ENCODE measurements around the gene FKBP2.

FKBP2 gene

DNA sequence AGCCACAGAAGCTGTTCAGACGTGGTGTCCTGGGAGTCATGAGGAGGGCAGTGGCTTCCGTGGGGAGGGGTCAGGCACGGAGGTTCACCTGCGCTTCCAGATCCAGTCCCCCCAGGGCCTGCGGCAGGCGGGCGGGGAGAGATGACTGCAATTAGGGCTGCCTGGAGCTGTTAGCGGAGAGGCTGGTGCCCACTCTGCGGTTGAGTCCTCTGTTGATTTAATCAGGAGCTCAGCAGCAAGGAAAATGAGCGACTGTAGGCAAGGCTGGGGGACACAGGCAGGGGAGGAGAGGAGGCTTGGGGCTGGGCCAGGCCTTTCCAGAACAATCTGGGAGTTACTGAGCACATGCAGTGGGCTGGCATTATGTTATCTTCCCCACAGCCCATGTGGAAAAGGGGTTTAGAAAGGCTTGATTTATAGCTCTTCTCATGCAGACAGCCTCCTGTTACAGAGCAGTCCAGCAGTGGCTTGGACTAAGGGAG is 23.5 kb downstream of the FKBP2 start:
- DNase-seq: no peak

DNA sequence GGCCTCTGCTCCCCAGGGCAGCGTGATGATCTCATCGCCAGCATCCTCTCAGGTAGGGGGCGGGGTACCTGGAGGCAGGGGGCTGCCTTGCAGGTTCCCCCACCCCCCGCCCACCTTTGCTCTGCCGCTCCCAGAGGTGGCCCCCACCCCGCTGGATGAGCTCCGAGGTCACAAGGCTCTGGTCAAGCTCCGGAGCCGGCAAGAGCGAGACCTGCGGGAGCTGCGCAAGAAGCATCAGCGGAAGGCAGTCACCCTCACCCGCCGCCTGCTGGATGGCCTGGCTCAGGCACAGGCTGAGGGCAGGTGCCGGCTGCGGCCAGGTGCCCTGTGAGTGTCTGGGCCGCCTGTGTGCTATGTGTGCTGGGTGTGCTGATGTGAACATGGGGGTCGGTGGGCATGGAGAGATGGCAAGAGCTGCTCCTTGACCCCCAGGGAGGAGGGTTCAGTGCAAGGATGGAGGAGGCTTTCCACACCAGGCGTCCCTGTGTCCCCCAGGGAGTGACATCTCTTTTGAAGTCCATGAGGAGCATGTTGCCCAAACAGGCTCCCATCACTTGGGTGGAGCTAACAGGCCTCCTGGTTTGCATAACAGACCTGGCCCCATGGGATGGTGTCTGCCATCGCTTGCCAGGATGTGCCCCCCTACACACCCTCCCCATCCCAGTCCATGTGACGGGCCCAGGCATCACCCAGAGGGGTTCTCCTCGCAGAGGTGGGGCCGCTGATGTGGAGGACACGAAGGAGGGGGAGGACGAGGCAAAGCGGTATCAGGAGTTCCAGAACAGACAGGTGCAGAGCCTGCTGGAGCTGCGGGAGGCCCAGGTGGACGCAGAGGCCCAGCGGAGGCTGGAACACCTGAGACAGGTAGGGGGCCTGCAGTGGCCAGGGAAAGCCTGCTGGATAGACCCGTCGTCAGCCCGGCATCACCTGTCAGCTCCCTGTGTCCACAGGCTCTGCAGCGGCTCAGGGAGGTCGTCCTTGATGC is 24.6 kb downstream of the FKBP2 start:
- no peak for DNase-seq

DNA sequence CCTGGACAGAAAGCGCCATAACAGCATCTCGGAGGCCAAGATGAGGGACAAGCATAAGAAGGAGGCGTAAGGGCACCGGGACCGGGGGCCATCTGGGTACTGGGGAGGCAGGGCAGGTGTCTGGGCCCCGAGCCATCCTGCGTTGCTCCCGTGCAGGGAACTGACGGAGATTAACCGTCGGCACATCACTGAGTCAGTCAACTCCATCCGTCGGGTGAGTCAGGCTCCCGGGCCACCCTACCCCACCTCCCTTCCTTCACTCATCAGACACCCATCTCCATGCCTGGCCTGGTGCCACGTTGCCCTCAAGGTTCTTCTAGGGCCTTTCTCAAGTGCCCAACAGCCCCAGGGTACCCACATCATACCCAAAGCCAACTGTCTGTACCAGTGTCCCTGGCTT is 25.4 kb downstream of the FKBP2 start:
- DNase-seq: no peak

DNA sequence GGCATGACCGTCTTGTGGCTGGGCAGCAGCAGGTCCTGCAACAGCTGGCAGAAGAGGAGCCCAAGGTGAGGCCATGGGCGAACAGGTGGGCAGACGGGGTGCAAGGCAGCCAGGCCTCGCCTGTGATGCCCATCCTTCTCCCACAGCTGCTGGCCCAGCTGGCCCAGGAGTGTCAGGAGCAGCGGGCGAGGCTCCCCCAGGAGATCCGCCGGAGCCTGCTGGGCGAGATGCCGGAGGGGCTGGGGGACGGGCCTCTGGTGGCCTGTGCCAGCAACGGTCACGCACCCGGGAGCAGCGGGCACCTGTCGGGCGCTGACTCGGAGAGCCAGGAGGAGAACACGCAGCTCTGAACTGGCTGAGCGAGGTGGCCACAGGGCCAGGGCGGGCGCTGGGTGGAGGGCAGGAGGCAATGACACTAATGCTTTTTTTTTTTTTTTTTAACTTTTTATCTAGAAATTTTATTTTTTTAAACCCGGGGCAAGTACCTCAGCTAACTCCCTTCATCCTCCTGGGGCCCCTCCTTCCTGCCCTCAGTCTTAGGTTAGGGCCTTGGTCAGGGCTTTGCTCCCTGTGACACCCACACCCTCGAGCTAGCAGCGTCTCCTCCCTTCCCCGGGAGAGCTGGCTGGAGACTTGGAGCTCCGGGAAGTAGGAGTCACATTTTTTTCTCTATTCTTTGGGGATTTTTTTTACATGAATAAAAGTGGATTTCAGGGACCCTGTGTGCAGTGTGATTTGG is 26.5 kb downstream of the FKBP2 start:
- DNase-seq: no peak

DNA sequence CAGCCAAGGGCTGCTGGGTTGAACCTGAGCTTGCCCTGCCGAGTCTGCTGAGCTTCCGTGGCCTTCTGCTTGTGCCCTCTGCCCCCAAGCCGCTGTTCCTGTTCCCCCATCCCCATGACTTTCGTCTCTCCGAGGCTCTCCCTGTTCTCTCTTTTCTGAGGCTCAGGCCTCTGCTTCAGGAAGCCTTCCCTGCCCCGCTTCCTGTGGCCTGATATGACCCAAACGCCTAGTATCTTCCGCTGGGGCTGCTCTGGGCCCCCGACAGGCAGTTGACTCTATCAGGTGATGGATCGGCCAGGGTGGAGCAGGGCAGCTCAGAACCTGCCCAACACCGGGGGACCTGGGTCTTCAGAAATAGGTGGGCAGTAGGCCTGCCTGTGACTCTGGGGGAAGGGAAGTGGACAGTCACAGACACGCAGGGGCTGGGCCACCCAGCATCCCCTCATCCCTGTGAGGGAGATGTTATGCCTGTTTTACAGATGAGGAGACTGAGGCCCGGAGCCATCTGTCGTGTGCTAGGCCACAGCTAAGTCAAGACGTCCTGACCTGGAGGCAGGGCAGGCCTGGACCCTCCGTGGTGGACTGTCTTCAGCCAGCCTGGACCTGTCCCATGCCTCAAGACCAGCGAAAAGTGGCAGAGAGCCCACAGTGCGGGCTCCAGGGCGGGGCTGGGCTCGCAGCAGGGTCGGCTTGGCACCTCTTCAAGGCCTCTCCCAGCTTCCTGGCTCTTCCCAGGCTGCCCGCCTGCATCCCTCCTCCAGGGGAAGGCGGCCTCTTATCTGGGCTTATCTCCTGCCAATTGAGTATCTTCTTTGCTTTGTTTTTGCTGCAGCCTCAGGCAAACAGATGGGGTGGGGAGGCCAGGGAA is 27.4 kb downstream of the FKBP2 start:
- DNase-seq: peak; percentile 24

DNA sequence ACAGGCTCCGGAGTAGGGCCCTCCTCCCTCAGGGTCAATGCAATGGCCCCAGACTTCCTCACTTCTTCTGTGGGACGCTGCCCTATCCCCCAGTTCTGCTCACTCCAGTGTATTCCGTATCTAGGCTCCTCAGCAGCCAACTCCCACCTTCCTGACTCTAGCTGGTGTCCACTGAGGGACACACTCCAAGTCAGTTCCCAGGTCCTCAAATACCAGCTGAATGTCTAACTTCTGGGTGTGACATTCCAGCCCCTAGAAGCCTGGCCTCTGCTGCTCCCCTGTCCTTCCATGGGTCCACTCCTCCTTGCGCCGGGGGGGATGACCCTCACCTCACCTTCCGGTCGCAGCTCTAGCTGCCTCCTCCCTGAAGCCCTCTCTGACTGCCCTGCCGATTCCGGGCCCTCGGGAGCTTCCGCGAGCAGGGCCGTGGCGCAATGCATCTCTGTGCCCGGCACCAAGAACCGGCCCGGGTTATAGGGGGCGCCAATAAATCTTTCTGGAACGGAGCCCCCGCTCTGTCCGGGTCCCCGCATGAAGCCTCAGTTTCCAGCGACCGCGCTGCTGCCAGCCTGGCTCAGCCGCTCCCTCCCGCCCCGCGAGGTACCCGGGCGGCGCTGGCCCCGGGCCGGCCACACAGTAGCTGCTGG is 28.1 kb downstream of the FKBP2 start:
- DNase-seq: peak; percentile 16

DNA sequence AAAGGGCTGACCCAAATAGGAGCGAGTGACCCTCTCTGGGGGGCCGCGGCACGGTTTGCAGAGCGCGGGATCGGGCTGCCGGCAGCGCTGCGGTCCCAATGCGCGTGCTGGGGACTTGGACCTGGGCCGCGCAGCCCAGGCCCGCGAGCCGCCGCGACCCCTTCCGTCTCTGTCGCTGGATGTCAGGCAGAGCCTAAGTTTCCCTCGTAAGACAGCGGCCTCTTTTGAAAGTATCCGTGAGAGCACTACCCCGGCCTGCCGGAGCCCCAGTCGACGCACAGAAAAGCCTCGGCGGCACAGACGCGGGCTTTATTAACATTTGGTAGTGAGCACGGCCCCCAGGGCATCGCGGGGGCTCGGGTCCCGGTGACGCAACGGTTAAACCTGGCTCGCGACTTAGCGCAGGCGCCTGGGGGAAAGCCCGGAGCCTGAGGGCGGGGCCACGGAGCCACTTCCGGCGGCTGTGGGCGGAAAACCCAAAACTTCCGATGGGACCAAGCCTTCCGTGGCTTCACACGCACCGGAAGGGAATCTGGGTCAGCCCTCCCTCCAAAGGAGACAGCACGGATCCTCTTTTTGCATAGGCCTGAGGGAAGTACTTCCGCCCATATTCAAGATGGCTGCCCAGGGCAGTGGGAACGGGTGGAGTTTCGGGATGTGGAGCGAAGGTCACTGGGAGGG is 28.8 kb downstream of the FKBP2 start:
- DNase-seq: peak; percentile 100

DNA sequence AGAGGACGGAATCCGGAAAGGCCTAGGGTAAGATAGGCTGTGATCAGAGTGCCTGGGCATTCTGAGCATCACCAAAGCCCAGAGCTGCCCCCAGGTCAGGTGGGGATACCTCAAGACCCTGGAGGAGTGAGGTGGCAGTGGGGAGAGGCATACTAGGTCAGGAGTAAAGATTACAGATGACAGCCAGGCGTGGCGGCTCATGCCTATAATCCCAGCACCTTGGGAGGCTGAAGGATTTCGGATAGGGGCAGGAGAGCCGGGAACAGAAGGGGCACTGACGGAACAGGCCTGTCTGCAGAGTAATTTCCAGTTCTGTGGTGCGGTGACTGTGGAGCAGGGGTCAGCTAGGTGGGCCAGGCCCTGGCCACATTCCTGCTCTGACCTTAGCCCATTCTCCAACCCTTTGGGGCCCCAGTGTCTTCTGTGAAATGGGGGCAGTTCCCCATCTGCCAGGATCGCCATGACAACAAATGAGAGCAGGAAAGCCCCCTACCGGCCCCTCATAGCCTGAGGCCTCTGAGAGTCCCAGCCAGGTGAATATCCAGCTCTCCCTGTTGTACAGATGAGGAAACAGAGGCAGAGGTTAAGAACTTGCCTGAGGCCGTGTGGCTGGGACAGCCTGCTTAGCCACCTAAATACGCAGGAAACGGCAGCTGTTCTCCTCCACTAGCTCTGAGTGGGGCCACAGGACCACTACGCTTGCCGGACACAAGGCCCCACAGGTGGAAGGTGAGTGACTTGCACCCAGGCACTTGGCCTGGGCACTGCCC is 34.3 kb downstream of the FKBP2 start:
- DNase-seq: no peak

DNA sequence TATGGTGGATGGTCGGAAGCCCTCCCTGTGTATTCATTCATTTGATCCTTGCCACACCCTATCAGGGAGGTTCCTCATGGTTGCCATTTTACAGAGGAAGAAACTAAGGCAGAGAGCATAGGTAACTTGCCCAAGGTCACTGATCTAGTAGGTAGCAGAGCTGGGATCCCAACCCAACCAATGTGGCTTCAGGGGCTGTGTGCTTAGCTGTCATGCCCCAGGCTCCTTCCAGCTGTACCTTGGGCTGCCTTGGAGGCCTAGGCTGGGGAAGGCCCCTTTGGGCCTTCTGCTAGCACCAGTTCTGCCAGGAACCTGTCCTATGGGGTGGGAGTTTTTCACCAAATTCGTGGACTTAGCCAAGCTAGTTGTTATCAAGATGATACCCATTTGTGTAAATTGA is 34.9 kb downstream of the FKBP2 start:
- DNase-seq: no peak

DNA sequence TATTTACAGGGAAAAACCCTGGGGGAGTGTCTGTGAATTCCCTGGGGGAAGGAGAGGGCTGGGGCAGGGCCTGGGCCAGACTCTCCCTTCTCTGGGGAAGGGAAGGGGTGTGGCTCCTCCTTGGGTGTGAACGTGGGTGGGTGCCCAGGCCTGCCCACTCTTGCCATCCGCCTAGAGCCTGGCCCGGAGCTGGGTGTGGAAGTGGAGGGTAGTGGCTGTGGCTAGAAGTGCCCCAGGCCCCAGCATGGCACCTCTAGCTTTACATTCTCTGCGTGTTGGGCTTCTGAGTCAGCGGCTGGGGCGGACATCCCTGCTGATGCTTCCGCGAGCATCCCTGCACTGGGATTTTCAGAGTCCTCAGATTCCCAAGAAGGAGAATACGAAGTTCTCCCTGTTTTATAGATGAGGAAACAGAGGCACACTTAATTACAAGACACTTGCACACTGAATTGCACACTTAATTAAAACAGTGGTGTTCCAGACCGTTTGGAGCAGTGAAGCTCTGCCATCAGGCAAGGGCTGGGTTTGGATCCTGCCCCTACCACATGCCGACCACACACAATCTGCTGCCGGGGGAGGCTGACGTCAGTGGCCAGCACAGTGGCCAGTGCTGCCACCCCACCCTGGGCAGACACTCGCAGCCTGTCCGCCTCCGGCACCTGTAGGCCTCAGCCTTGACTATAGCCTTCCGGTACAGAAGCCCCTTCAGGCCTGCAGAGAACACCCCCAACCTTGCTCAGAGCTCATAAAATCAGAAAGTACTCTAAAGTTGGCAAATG is 35.9 kb downstream of the FKBP2 start:
- no peak for DNase-seq

DNA sequence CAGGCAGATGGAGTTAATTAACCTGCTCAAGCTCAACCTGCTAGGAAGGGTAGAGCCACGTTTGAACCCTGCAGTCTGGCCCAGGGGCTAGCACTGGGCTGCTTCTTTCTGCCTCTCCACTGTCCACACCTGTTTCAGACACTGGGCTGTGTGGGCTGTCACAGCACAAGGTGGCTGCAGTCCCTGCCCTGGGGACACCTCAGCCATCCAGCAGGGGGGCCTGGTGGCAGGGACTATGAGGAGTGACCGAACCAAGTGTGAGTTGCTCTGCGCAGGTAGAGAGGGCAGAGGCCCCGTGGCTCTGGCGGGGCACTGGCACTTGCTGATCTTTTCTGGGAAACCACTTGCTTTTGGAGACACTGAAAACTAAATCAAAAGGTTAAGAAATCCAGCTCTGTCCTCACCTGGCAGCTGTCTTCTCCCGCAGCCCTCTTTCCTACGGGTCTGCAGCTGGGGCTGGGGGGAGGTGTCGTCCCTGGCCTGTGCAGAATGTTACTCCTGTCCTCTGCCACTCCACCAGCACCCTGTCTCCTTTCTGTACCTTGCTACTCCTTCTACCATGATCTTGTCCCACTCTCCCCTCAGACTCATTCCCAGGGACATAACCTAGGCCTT is 37.8 kb downstream of the FKBP2 start:
- DNase-seq: no peak

DNA sequence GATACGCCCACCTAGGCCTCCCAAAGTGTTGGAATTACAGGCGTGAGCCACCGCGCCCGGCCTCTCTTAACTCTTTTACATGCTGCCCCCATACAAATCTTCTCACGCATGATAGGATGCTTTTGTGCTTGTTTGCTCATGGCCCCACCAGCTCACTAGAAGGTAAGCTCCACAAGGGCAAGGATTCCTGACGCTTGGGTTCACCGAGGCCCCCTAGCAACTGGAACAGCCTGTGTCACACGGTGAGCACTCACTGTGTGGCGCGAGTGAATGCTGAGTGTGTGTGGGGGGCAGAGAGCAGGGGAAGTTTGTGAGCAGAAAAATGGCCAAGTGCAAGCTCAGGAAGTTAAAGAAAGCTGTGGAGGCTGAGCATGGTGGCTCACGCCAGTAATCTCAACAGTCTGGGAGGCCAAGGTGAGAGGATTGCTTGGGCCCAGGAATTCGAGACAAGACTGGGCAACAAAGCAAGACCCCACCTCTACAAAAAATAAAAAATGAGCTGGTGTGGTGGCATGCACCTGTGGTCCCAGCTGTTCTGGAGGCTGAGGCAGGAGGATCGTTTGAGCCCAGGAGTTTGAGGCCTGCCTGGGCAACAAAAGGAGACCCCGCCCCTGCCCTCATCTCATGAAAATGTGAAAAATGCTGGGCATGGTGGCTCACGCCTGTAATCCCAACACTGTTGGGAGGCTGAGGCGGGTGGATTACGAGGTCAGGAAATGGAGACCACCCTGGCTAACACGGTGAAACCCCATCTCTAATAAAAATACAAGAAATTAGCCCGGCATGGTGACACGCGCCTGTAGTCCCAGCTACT is 41.3 kb downstream of the FKBP2 start:
- DNase-seq: no peak

DNA sequence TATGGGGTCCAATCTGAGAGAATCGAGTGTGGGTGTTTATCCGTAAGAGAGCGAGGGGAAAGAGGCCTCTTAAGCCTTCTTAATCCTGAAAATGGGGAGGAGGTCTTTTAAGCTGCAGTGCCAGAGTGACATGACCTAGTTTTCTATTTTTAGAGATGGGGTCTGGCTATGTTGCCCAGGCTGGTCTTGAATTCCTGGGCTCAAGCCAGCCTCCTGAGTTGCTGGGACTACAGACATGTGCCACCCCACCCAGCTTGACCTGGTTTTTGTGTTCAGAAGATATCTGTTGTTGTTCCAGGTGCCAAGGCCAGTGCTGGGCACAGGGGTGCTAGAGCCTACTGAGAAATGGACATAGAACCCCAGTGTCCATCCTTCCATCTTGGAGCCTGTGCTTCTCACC is 42.2 kb downstream of the FKBP2 start:
- no peak for DNase-seq

DNA sequence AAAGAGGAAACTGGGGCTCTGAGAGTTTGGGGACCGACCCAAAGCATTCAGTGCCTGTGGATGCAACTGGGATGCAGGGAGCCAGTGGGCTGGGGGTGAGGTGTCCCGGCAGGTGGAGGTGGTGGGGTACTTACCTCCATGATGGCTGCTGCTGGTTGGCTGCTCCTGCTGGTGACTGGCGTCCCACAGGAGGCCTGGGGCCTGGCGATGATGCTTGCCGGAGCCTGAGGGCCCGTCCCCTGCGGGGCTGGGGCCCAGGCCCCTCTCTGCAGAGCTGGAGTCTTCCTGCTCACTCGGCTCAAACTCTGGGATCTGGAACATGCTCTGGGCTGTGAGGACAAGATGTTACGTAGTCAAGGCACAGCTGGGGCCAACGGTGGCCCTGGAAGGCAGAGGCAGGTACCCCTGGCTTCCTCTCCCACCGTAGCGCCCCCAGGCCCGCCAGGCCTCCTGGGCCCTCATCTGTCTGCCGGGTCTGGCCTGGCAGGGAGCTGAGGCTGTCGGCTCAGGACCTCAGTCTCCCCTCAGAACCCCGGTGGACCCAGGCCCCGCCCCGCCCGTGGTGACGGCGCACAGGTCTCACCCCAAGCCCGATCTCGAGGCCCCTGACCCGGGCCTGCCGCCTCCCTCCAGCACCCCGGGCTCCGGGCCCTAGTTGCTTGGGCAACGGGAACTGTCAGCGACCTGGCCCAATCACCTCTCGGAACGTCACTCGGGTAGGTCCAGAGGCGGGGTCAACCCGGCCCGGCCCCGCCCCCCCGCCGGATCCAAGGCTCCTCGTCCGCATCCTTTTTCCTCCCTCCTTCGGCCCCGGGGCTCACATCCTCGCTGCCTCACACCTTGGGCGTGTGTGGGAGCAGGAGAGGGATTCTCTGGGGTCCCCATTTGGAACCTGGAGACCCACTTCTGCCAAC is 43.4 kb downstream of the FKBP2 start, which contains the start of gene BAD:
BAD (minus strand) TSS at position 618 of the 914 bp plus-strand sequence; CDS start at position 321, 297 bp downstream.
- DNase-seq: peak; percentile 90

DNA sequence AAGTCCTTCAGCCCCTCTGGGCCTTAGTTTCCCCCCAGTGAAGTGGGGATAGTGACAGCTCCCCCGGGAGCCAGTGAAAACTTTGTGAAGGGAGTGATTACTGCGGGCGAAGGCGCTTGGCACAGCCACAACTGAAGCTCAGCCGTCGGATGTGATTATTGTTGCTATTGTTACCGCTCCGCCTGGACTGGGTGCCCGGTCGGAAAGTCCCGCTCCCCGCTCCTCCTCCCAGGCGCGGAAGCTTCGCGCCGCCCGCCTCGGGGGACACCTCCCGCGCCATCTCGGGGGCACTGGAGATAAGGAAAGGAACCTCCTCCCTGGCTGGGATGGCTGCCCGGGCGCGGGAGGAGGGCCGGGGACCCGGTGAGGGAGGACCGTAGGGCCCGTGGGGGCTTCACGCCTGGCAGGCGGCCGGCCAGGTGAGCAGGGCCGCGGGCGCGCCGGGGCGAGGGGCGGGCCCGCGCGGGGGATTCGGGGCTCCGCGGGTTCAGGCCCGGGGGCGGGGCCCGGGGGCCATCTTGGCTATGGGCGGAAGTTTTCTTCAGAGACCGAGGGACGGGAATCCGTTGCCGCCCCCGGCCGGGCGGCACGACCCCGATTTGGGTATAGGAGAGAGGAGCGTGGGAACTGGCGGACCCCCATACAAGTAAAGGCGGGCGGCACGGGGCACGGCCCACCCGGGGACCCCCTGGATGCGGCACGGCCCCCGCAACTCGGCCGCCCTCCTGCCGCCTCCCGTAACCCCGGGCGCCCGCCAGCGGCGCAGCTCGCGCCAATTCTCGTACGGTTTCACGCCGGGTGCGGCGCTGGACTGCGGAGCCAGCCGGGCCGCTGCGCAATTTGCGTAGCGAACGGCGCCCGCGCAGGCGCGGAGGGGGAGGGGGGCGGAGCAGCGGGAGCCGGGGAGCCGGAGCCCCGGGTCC is 44.3 kb downstream of the FKBP2 start, which contains the start of gene GPR137:
GPR137 (plus strand) TSS at position 887 of the 923 bp plus-strand sequence. CDS start 677 bp downstream, outside the sequence.
- peak; percentile 67 for DNase-seq
